Uterus (tissue), 4 donors: ENCODE data around the gene KLF15. TPM values are rescaled to one million over a fixed set of nuclear protein-coding genes. Genes with fewer than 3 reads are reported as not detected.

Experiments used
- DNase-seq, 2 donors: peaks; one replicate each; pipeline ENCODE4 v3.0.0-alpha.2; 2019 to 2020
- H3K27ac ChIP-seq, 2 donors: fragments of 200-600 bp; sonication (generic); 1 replicate in 1 of 2; 2 replicates in 1 of 2; pipeline ENCODE4 v1.5.1; 2016 to 2018
- H3K27me3 ChIP-seq, 2 donors: fragments of 200-600 bp; sonication (generic); one replicate each; pipeline ENCODE4 v1.5.1; 2018 to 2019; ENCODE audit warnings: control low read depth in 1 of 2
- H3K36me3 ChIP-seq, 2 donors: fragments of 200-600 bp; sonication (generic); one replicate each; pipeline ENCODE4 v1.5.1; 2019; ENCODE audit warnings: control low read depth in 1 of 2
- H3K4me1 ChIP-seq, 2 donors: fragments of 200-600 bp; sonication (generic); one replicate each; pipeline ENCODE4 v1.5.1; 2018 to 2019; ENCODE audit warnings: control low read depth in 1 of 2
- H3K4me3 ChIP-seq, 2 donors: fragments of 200-600 bp; sonication (generic); 1 replicate in 1 of 2; 2 replicates in 1 of 2; pipeline ENCODE4 v1.5.1; 2018 to 2019; ENCODE audit warnings: mild to moderate bottlenecking in 1 of 2
- H3K9me3 ChIP-seq, 2 donors: fragments of 200-600 bp; sonication (generic); one replicate each; pipeline ENCODE4 v1.5.1; 2019; ENCODE audit warnings: control low read depth in 1 of 2
- CTCF ChIP-seq, 4 experiments: fragments of 200-600 bp in 2 of 4; fragments of 450-650 bp in 2 of 4; sonication (generic) in 2 of 4; IDR thresholded peaks; one replicate each; pipeline ENCODE4 v1.5.1; 2016 to 2019; ENCODE audit warnings: antibody characterized with exemption in 4 of 4, mild to moderate bottlenecking in 2 of 4, moderate library complexity in 1 of 4
- POLR2A ChIP-seq, 2 donors: fragments of 450-650 bp; IDR thresholded peaks; one replicate each; pipeline ENCODE4 v1.6.1; 2016; ENCODE audit warnings: antibody characterized with exemption in 2 of 2, mild to moderate bottlenecking in 1 of 2, moderate library complexity in 1 of 2
- intact Hi-C: fragments of 100-400 bp; cut with DNase I; formaldehyde crosslinking; loops from one replicate; pipeline ENCODE4 v1.15.1; 2023; ENCODE audit warnings: low total_unique reads
- total RNA-seq, 4 donors: library from RNA; depleted of rRNA in 3 of 4; stranded (reverse); fragments of >200 nt in 3 of 4; gene quantifications; one replicate each; pipeline versions ENCODE4 v1.1.0 to v1.2.4, GENCODE V29; 2014 to 2023
- donor health status: DM: yes; HTN: yes; CAD: no.

Gene KLF15
- total RNA-seq, 4 donors from 2014 or later: 1.9 to 23.4 (median 18.2) TPM

GRCh38 chr3:126329927-126330725, 27.1 kb downstream of the KLF15 start:
- intact Hi-C loops: no loop called here
- Histone ChIP-seq H3K4me1 (no peaks in the 10 kb centered on the region), H3K9me3 (peaks cover 0 to 7% of the 10 kb centered on the region in 2 donors), H3K36me3 (no peaks in the 10 kb centered on the region), H3K4me3 (no peak overlapping the region), H3K27me3 (no peaks in the 10 kb centered on the region), H3K27ac (no peak overlapping the region)
- peak; percentile 1 to 5 for DNase-seq
- no peak for TF ChIP-seq POLR2A (IDR thresholded peaks at IDR 0.05)
- no peak for TF ChIP-seq CTCF (IDR thresholded peaks at IDR 0.05)

DNA sequence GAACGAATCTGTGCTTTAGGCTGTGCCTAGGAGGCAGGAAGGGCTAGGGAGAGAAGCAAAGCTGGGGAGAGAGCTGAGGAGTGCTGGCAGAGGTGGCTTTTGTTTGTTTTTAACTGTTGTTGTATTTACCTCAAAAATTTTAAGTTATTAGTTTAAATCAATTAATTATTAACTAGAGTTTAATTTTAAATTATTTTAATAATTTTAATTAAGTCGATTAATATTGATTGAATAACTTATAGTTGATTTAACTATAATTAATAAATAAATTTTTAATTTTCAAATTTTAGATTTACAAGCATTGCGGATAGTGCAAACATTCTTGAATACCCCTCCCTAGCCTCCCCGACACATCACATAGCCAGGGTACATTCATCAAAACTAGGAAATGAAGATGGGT, 30.6 kb downstream of the KLF15 start:
- Histone ChIP-seq H3K36me3 (no peaks in the 10 kb centered on the region), H3K27ac (no peak overlapping the region), H3K4me1 (no peaks in the 10 kb centered on the region), H3K27me3 (no peaks in the 10 kb centered on the region), H3K4me3 (no peak overlapping the region), H3K9me3 (peaks cover 0 to 7% of the 10 kb centered on the region in 2 donors)
- DNase-seq: peak in 1 of 2 donors; percentile 3
- intact Hi-C loops: no loop called here
- TF ChIP-seq POLR2A (IDR thresholded peaks at IDR 0.05) (no peak), CTCF (IDR thresholded peaks at IDR 0.05) (no peak)

DNA sequence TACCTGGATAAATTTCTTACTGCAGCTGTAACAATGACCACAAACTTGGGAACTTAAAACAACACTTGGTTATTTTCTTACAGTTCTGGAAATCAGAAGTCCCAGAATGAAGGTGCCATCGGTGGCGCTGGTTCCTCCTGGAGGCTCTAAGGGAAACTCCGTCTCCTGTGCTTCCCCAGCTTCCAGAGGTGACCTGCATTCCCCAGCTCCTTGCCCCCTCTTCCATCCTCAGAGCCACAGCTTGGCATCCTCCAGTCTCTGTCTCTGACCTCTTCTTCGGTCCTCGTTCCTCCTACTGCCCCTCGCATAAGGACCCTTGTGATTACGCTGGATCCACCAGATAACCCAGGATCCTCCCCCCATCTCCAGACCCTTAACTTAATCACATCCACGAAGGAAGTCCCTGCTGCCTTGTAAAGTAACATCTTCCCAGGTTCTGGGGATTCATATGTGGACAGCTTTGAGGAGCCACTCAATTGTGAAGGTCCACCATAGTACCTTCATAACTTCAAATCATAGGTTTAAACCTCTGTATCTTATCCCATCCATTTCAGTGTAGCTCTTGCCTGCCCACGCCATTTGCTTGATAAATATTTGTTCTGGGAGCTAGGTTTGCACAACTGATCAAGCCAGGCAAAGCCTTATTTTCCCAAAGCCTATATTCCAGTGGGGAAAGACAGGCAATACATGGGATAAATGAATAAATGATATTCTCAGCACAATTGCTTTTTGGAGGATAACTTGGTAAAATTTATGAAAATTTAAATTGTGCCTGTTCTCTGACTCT, 34.8 kb downstream of the KLF15 start:
- intact Hi-C loops: no loop called here

DNA sequence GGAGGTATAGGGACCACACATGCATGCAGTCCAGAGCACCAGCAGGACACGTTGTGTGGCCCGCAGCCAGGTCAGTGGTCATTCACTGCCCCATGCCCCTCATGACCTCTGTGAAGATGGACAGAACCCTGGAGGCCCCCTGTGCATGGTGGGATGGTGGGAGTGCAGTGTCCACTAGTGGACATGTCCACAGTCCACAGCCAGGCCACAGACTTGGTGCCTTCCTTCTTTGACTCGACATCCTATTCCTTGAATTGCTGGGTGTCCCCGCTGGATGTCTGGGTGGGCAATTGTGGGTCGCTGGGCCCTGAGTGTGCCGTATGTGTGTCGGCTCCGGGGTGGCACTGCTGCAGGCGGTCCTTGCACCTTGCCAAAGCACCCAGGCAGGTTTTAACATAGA, 35.7 kb downstream of the KLF15 start:
- H3K9me3 ChIP-seq: no peaks in the 10 kb centered on the region
- no peaks in the 10 kb centered on the region for H3K36me3 ChIP-seq
- intact Hi-C loops: no loop called here
- H3K27ac ChIP-seq: no peak overlapping the region
- no peak overlapping the region for H3K4me3 ChIP-seq
- no peaks in the 10 kb centered on the region for H3K4me1 ChIP-seq
- TF ChIP-seq POLR2A (IDR thresholded peaks at IDR 0.05) (no peak), CTCF (IDR thresholded peaks at IDR 0.05) (no peak)
- no peaks in the 10 kb centered on the region for H3K27me3 ChIP-seq
- DNase-seq: no peak

More for the DNA sequence above, 34.8 kb downstream of the KLF15 start:
- H3K4me3 ChIP-seq: no peak overlapping the region
- no peaks in the 10 kb centered on the region for H3K4me1 ChIP-seq
- H3K27me3 ChIP-seq: no peaks in the 10 kb centered on the region
- no peaks in the 10 kb centered on the region for H3K9me3 ChIP-seq
- no peak overlapping the region for H3K27ac ChIP-seq
- peak in 1 of 2 donors; percentile 5 for DNase-seq
- H3K36me3 ChIP-seq: no peaks in the 10 kb centered on the region
- TF ChIP-seq POLR2A (IDR thresholded peaks at IDR 0.05) (no peak), CTCF (IDR thresholded peaks at IDR 0.05) (no peak)
